ENCODE measurements around the gene RNF150. TPM values are rescaled to one million over a fixed set of nuclear protein-coding genes. Genes with fewer than 3 reads are reported as not detected.

Gene RNF150
- polyA plus RNA-seq, 1 donor from 2014 or later, result 15.3 TPM

DNA sequence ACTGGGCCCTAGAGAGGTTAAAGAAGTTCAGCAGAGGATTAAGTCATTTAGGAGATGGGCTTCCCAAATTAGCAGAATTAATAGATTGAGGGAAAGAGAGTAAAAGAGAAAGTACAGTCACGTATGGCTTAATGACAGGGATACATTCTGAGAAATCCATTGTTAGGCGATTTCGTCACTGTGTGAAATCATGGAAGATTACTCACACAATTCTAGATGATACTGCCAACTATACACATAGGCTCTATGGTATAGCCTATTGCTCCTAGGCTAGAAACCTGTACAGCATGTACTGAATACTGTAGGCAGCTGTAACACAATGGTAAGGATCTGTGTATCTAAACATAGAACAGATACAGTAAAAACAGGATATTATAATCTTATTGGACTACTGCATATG, 180.6 kb downstream of the RNF150 start:
- no peak overlapping the region for H3K4me2 ChIP-seq (ENCODE audit: low read length)
- no peaks in the 10 kb centered on the region for H3K9me2 ChIP-seq (ENCODE audit: insufficient read depth, low read length)
- H4K20me1 ChIP-seq (ENCODE audit: insufficient read depth), result no peaks in the 10 kb centered on the region
- H2AFZ ChIP-seq (ENCODE audit: low read depth, low read length), result no peak overlapping the region
- H3K79me2 ChIP-seq (replicated peaks; ENCODE audit: insufficient read depth, low read length), result no peaks in the 10 kb centered on the region
- TF ChIP-seq, protein P1, sequence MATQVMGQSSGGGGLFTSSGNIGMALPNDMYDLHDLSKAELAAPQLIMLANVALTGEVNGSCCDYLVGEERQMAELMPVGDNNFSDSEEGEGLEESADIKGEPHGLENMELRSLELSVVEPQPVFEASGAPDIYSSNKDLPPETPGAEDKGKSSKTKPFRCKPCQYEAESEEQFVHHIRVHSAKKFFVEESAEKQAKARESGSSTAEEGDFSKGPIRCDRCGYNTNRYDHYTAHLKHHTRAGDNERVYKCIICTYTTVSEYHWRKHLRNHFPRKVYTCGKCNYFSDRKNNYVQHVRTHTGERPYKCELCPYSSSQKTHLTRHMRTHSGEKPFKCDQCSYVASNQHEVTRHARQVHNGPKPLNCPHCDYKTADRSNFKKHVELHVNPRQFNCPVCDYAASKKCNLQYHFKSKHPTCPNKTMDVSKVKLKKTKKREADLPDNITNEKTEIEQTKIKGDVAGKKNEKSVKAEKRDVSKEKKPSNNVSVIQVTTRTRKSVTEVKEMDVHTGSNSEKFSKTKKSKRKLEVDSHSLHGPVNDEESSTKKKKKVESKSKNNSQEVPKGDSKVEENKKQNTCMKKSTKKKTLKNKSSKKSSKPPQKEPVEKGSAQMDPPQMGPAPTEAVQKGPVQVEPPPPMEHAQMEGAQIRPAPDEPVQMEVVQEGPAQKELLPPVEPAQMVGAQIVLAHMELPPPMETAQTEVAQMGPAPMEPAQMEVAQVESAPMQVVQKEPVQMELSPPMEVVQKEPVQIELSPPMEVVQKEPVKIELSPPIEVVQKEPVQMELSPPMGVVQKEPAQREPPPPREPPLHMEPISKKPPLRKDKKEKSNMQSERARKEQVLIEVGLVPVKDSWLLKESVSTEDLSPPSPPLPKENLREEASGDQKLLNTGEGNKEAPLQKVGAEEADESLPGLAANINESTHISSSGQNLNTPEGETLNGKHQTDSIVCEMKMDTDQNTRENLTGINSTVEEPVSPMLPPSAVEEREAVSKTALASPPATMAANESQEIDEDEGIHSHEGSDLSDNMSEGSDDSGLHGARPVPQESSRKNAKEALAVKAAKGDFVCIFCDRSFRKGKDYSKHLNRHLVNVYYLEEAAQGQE (IDR thresholded peaks at IDR 0.05; ENCODE audit: borderline replicate concordance), result no peak
- no peak for TF ChIP-seq MXI1 (conservative IDR thresholded peaks at IDR 0.05; ENCODE audit: poor library complexity, severe bottlenecking)
- TF ChIP-seq EZH2 (IDR thresholded peaks at IDR 0.05; ENCODE audit: borderline replicate concordance, insufficient read depth, low read length, poor library complexity, severe bottlenecking), result no peak
- TF ChIP-seq, protein P2, sequence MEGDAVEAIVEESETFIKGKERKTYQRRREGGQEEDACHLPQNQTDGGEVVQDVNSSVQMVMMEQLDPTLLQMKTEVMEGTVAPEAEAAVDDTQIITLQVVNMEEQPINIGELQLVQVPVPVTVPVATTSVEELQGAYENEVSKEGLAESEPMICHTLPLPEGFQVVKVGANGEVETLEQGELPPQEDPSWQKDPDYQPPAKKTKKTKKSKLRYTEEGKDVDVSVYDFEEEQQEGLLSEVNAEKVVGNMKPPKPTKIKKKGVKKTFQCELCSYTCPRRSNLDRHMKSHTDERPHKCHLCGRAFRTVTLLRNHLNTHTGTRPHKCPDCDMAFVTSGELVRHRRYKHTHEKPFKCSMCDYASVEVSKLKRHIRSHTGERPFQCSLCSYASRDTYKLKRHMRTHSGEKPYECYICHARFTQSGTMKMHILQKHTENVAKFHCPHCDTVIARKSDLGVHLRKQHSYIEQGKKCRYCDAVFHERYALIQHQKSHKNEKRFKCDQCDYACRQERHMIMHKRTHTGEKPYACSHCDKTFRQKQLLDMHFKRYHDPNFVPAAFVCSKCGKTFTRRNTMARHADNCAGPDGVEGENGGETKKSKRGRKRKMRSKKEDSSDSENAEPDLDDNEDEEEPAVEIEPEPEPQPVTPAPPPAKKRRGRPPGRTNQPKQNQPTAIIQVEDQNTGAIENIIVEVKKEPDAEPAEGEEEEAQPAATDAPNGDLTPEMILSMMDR (IDR thresholded peaks at IDR 0.05; ENCODE audit: poor library complexity, severe bottlenecking), result no peak
- TF ChIP-seq SMC3 (conservative IDR thresholded peaks at IDR 0.05; ENCODE audit: poor library complexity), result no peak
- TF ChIP-seq POLR2AphosphoS5 (IDR thresholded peaks at IDR 0.05), result no peak
- no peak for TF ChIP-seq EP300 (conservative IDR thresholded peaks at IDR 0.05; ENCODE audit: poor library complexity, severe bottlenecking)
- TF ChIP-seq TAF1 (IDR thresholded peaks at IDR 0.05; ENCODE audit: low read depth), result no peak
- no peak for TF ChIP-seq RAD21 (conservative IDR thresholded peaks at IDR 0.05)
- no peaks in the 10 kb centered on the region for H3K27me3 ChIP-seq (ENCODE audit: insufficient read depth, low read depth, low read length)
- H3K9me3 ChIP-seq (ENCODE audit: low read length), result peaks cover 4% of the 10 kb centered on the region
- H3K4me3 ChIP-seq (ENCODE audit: low read length), result no peak overlapping the region
- H3K9ac ChIP-seq (ENCODE audit: low read length), result no peak overlapping the region
- H3F3A ChIP-seq (ENCODE audit: insufficient read depth, low read length, poor library complexity, severe bottlenecking), result no peaks in the 10 kb centered on the region
- no peaks in the 10 kb centered on the region for H3K36me3 ChIP-seq (ENCODE audit: insufficient read depth, low read length)
- no peak overlapping the region for H3K27ac ChIP-seq (ENCODE audit: low read length)

DNA sequence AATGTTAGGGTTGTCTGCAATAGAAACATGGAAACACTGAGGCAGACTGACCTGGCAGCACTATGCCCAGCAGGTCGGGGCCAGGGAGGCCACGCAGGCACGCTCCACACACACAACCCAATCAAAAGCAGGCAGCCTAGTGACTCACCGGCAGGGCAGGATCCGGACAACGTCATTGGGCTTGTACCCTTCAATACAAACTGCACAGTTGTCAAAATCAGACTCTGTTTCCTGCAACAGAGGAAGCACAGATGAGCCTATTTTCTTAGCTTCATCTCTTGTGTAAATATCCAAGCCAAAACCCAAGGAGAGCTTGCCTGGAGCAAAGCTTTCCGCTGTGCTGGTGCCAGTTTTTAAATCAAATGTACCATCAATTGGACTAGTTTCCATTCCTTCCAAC, 185.8 kb downstream of the RNF150 start:
- Histone ChIP-seq H3F3A (ENCODE audit: insufficient read depth, low read length, poor library complexity, severe bottlenecking) (no peaks in the 10 kb centered on the region), H3K27ac (ENCODE audit: low read length) (no peak overlapping the region), H3K9ac (ENCODE audit: low read length) (no peak overlapping the region), H3K9me2 (ENCODE audit: insufficient read depth, low read length) (no peaks in the 10 kb centered on the region), H3K36me3 (ENCODE audit: insufficient read depth, low read length) (no peaks in the 10 kb centered on the region), H4K20me1 (ENCODE audit: insufficient read depth) (no peaks in the 10 kb centered on the region), H3K9me3 (ENCODE audit: low read length) (no peaks in the 10 kb centered on the region), H3K27me3 (ENCODE audit: insufficient read depth, low read depth, low read length) (no peaks in the 10 kb centered on the region), H3K79me2 (replicated peaks; ENCODE audit: insufficient read depth, low read length) (no peaks in the 10 kb centered on the region), H3K4me3 (ENCODE audit: low read length) (no peak overlapping the region), H2AFZ (ENCODE audit: low read depth, low read length) (no peak overlapping the region), H3K4me2 (ENCODE audit: low read length) (no peak overlapping the region)
- TF ChIP-seq, protein P2 (IDR thresholded peaks at IDR 0.05; ENCODE audit: poor library complexity, severe bottlenecking), result no peak
- TF ChIP-seq MXI1 (conservative IDR thresholded peaks at IDR 0.05; ENCODE audit: poor library complexity, severe bottlenecking), result no peak
- TF ChIP-seq EP300 (conservative IDR thresholded peaks at IDR 0.05; ENCODE audit: poor library complexity, severe bottlenecking), result no peak
- TF ChIP-seq RAD21 (conservative IDR thresholded peaks at IDR 0.05), result no peak
- TF ChIP-seq, protein P1 (IDR thresholded peaks at IDR 0.05; ENCODE audit: borderline replicate concordance), result no peak
- no peak for TF ChIP-seq POLR2AphosphoS5 (IDR thresholded peaks at IDR 0.05)
- no peak for TF ChIP-seq TAF1 (IDR thresholded peaks at IDR 0.05; ENCODE audit: low read depth)
- no peak for TF ChIP-seq EZH2 (IDR thresholded peaks at IDR 0.05; ENCODE audit: borderline replicate concordance, insufficient read depth, low read length, poor library complexity, severe bottlenecking)
- no peak for TF ChIP-seq SMC3 (conservative IDR thresholded peaks at IDR 0.05; ENCODE audit: poor library complexity)

Data from neural cell (in vitro differentiated cells).